ENCODE data around the gene ACIN1. TPM values are rescaled to one million over a fixed set of nuclear protein-coding genes. Genes with fewer than 3 reads are reported as not detected.

Gene ACIN1
- total and polyA plus RNA-seq, 2 of the 13 experiments (the other 11 are each of a cell fraction or from before 2014, with no cell fraction given), result 165 to 183 TPM

- no peak for TF ChIP-seq ZFP82 (CRISPR knock-in tag; IDR thresholded peaks at IDR 0.05; ENCODE audit: borderline replicate concordance)
- 0 out of 2 replicates have a peak, but pooled peaks have one; percentile 75 for TF ChIP-seq PCBP1 (IDR thresholded peaks at IDR 0.05; ENCODE audit: borderline replicate concordance, low read depth, low read length)
- TF ChIP-seq ELF3 (CRISPR knock-in tag; IDR thresholded peaks at IDR 0.05), result peak; percentile 88
- peak; percentile 74; the same call in 1 of the 2 replicates for TF ChIP-seq MEIS1 (CRISPR knock-in tag; IDR thresholded peaks at IDR 0.05; ENCODE audit: borderline replicate concordance)
- no peak; the same call in none of the 2 replicates for TF ChIP-seq HES4 (CRISPR knock-in tag; IDR thresholded peaks at IDR 0.05; ENCODE audit: borderline replicate concordance)
- TF ChIP-seq, protein P1, sequence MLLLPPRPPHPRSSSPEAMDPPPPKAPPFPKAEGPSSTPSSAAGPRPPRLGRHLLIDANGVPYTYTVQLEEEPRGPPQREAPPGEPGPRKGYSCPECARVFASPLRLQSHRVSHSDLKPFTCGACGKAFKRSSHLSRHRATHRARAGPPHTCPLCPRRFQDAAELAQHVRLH (CRISPR knock-in tag; IDR thresholded peaks at IDR 0.05; ENCODE audit: borderline replicate concordance, low read depth), result peak; percentile 86
- no peak for TF ChIP-seq PLRG1 (conservative IDR thresholded peaks at IDR 0.05)
- TF ChIP-seq RNF2 (conservative IDR thresholded peaks at IDR 0.05; ENCODE audit: low read depth), result no peak; the same call in 1 of the 2 replicates
- no peak for TF ChIP-seq ZNF674 (CRISPR knock-in tag; IDR thresholded peaks at IDR 0.05; ENCODE audit: low read depth)
- TF ChIP-seq GLI4 (CRISPR knock-in tag; IDR thresholded peaks at IDR 0.05; ENCODE audit: borderline replicate concordance), result peak; percentile 65; the same call in 1 of the 2 replicates
- TF ChIP-seq ZXDC (CRISPR knock-in tag; IDR thresholded peaks at IDR 0.05), result peak; percentile 91
- peak; percentile 53 for TF ChIP-seq NFYB (CRISPR knock-in tag; IDR thresholded peaks at IDR 0.05)
- TF ChIP-seq ZNF260 (CRISPR knock-in tag; IDR thresholded peaks at IDR 0.05; ENCODE audit: borderline replicate concordance, low read depth), result no peak
- no peak for TF ChIP-seq MBNL3 (CRISPR knock-in tag; conservative IDR thresholded peaks at IDR 0.05)
- TF ChIP-seq EED (CRISPR knock-in tag; IDR thresholded peaks at IDR 0.05), result peak; percentile 82; the same call in 1 of the 2 replicates
- TF ChIP-seq KLF12 (CRISPR knock-in tag; IDR thresholded peaks at IDR 0.05; ENCODE audit: borderline replicate concordance), result peak; percentile 98
- TF ChIP-seq FOXA3 (CRISPR knock-in tag; IDR thresholded peaks at IDR 0.05), result no peak; the same call in 1 of the 2 replicates
- peak; percentile 89 for TF ChIP-seq TFDP2 (CRISPR knock-in tag; IDR thresholded peaks at IDR 0.05)
- peak; percentile 12; the same call in 1 of the 2 replicates for TF ChIP-seq HNF1A (IDR thresholded peaks at IDR 0.05; ENCODE audit: low read depth)
- TF ChIP-seq HNF1A (CRISPR knock-in tag; IDR thresholded peaks at IDR 0.05; ENCODE audit: borderline replicate concordance), result peak; percentile 83; the same call in 1 of the 2 replicates
Measured at GRCh38 chr14:23034498-23035302, 60.2 kb downstream of the ACIN1 start, which contains the start of gene PSMB5 (continued).

Data from HepG2 (cell line).